HepG2 (cell line): Measurements from ENCODE around the gene UGT1A8. TPM values are rescaled to one million over a fixed set of nuclear protein-coding genes. Genes with fewer than 3 reads are reported as not detected.

Experiments
- ATAC-seq: fragments of 200-7000 bp; cut with Tn5 transposase; 3 replicates; pipeline ENCODE4 v1.9.1; 2020; ENCODE audit warnings: mild to moderate bottlenecking, moderate library complexity
- BruUV-seq: library from RNA; stranded (reverse); fragments of 400-500 nt; replicated peaks from 2 replicates; lab custom pipeline; 2021; lab: Mats Ljungman, UMichigan
- CTCF ChIA-PET: fragments of 300-600 bp; formaldehyde crosslinking; extraction: SDS; loops from one replicate; lab custom pipeline; 2021; ENCODE audit warnings: low total read pairs, inconsistent platforms, low intra/inter-chr PET ratio; lab: Yijun Ruan, JAX
- POLR2A ChIA-PET: fragments of 350-600 bp; sonication (Branson Sonifier 250); formaldehyde crosslinking; loops from one replicate; lab custom pipeline; 2020; ENCODE audit warnings: antibody characterized with exemption, inconsistent platforms; lab: Yijun Ruan, JAX
- DNase-seq: peaks from one replicate; pipeline ENCODE4 v3.0.0-alpha.2; 2015; ENCODE audit warnings: low spot score
- FAIRE-seq: peaks from 3 replicates; lab custom pipeline; 2011; peaks lifted over from hg19 to GRCh38; lab: Jason Lieb, UNC
- H2AFZ ChIP-seq: one replicate; pipeline ENCODE4 v1.6.1; 2011; ENCODE audit warnings: low read length, inconsistent platforms
- H3K27ac ChIP-seq: fragments of 300-600 bp; 3 replicates; pipeline ENCODE4 v1.8.0; 2011; ENCODE audit warnings: mixed run types, mild to moderate bottlenecking, mixed read lengths, low read length, inconsistent platforms; ENCODE audit not compliant: insufficient read depth; ENCODE audit errors: extremely low read length
- H3K27me3 ChIP-seq, 2 experiments: fragments of 200-600 bp in 1 of 2; 2 replicates in 1 of 2; 3 replicates in 1 of 2; pipeline versions ENCODE4 v1.6.0 to v1.8.0; 2011; ENCODE audit warnings: low read length in 2 of 2, mild to moderate bottlenecking in 2 of 2, moderate library complexity in 2 of 2, inconsistent platforms in 1 of 2; ENCODE audit not compliant: insufficient read depth in 2 of 2, control insufficient read depth in 1 of 2
- H3K36me3 ChIP-seq, 2 experiments: fragments of 200-600 bp in 1 of 2; replicated peaks in 1 of 2; 2 replicates in 1 of 2; 3 replicates in 1 of 2; pipeline versions ENCODE4 v1.5.1 to v1.8.0; 2011; ENCODE audit warnings: low read length in 2 of 2, inconsistent platforms in 1 of 2; ENCODE audit not compliant: insufficient read depth in 2 of 2, control insufficient read depth in 1 of 2
- H3K4me1 ChIP-seq: 2 replicates; pipeline ENCODE4 v1.5.1; 2012; ENCODE audit warnings: low read length, inconsistent platforms; ENCODE audit not compliant: insufficient read depth
- H3K4me2 ChIP-seq: 2 replicates; pipeline ENCODE4 v1.6.0; 2011; ENCODE audit warnings: low read depth, low read length, inconsistent platforms
- H3K4me3 ChIP-seq, 3 experiments: fragments of 200-600 bp in 1 of 3; sonication (generic), shearing (Covaris generic) in 1 of 3; replicated peaks in 1 of 3; 2 replicates each; pipeline ENCODE4 v1.5.1; 2011 to 2016; ENCODE audit warnings: low read length in 3 of 3, inconsistent platforms in 2 of 3, low read depth in 2 of 3, mild to moderate bottlenecking in 2 of 3, control low read depth in 1 of 3, mixed read lengths in 1 of 3; ENCODE audit not compliant: insufficient read depth in 1 of 3
- H3K79me2 ChIP-seq: one replicate; pipeline ENCODE4 v1.6.1; 2011; ENCODE audit warnings: low read length, inconsistent platforms; ENCODE audit not compliant: insufficient read depth
- H3K9ac ChIP-seq: 2 replicates; pipeline ENCODE4 v1.6.0; 2011; ENCODE audit warnings: mild to moderate bottlenecking, low read depth, low read length, inconsistent platforms; ENCODE audit not compliant: insufficient read depth
- H3K9me3 ChIP-seq: 2 replicates; pipeline ENCODE4 v1.5.1; 2012; ENCODE audit warnings: mild to moderate bottlenecking, low read length
- H4K20me1 ChIP-seq: 2 replicates; pipeline ENCODE4 v1.6.0; 2011; ENCODE audit warnings: inconsistent platforms, mild to moderate bottlenecking, low read length, moderate library complexity; ENCODE audit not compliant: insufficient read depth
- GATAD2A ChIP-seq: IDR thresholded peaks from 2 replicates; pipeline ENCODE4 v1.6.1; 2016
- IRF2 ChIP-seq: IDR thresholded peaks from 2 replicates; pipeline ENCODE4 v1.6.1; 2018; ENCODE audit warnings: missing genetic modification reagents, missing compliant biosample characterization
- NFYB ChIP-seq: sonication (generic); formaldehyde crosslinking; IDR thresholded peaks from 2 replicates; pipeline ENCODE4 v1.4.0; 2020; ENCODE audit warnings: missing genetic modification reagents
- NFYC ChIP-seq: IDR thresholded peaks from 2 replicates; pipeline ENCODE4 v1.6.1; 2016; ENCODE audit warnings: missing genetic modification reagents, missing compliant biosample characterization
- STAT6 ChIP-seq: sonication (generic); formaldehyde crosslinking; IDR thresholded peaks from 2 replicates; pipeline ENCODE4 v1.4.0; 2020; ENCODE audit warnings: missing genetic modification reagents, mild to moderate bottlenecking, borderline replicate concordance
- THAP11 ChIP-seq: IDR thresholded peaks from 2 replicates; pipeline ENCODE4 v1.6.1; 2016; ENCODE audit warnings: missing biosample characterization, missing genetic modification reagents
- USF2 ChIP-seq, 2 experiments: sonication (generic) in 1 of 2; formaldehyde crosslinking in 1 of 2; IDR thresholded peaks; 2 replicates each; pipeline versions ENCODE4 v1.5.1 to v1.6.1; 2011 to 2020; ENCODE audit warnings: borderline replicate concordance in 1 of 2, low read depth in 1 of 2, low read length in 1 of 2, mild to moderate bottlenecking in 1 of 2, missing genetic modification reagents in 1 of 2, moderate library complexity in 1 of 2
- ZNF143 ChIP-seq: sonication (generic); formaldehyde crosslinking; IDR thresholded peaks from 2 replicates; pipeline ENCODE4 v1.4.0; 2020; ENCODE audit warnings: missing genetic modification reagents
- ZNF670 ChIP-seq: sonication (generic); formaldehyde crosslinking; IDR thresholded peaks from 2 replicates; pipeline ENCODE4 v1.8.0; 2022; ENCODE audit warnings: mild to moderate bottlenecking, missing genetic modification reagents, borderline replicate concordance
- WGBS: methylation state at CpG from one replicate; pipeline ENCODE4 v1.1.6; 2017; ENCODE audit warnings: low lambda C conversion rate; 5-methylcytosine and 5-hydroxymethylcytosine counted together
- in situ Hi-C: cut with HindIII; loops from 2 replicates; pipeline ENCODE4 v1.10.0; 2017; ENCODE audit warnings: low pct_unique_long_range_greater_than_20kb; ENCODE audit not compliant: extremely low pct_ligation_motif_present
- intact Hi-C: fragments of 100-400 bp; cut with micrococcal nuclease; formaldehyde crosslinking; loops from one replicate; pipeline ENCODE4 v1.10.0; 2022; ENCODE audit not compliant: unreplicated experiment
- polyA plus RNA-seq, 8 experiments: library from polyadenylated mRNA; depleted of rRNA in 3 of 8; stranded (reverse) in 7 of 8; unstranded in 1 of 8; fragments of >200 nt; fragmentation: Illumina TruSeq in 4 of 8; extraction: Trizol in 4 of 8; gene quantifications; 2 replicates each; pipeline versions ENCODE4 v1.2.1 to v1.2.3, GENCODE V29; 2011 to 2016; ENCODE audit warnings: low read depth in 4 of 8, missing spikeins in 1 of 8, mixed read lengths in 1 of 8; ENCODE audit not compliant: insufficient read depth in 1 of 8
- total RNA-seq, 5 experiments: library from RNA; depleted of rRNA; stranded (reverse); fragments of >200 nt; fragmentation: Illumina TruSeq; extraction: Trizol; gene quantifications; 2 replicates each; pipeline ENCODE4 v1.2.3, GENCODE V29; 2016; ENCODE audit warnings: low read depth in 1 of 5

UGT1A8 gene
- total and polyA plus RNA-seq, 2 of the 13 experiments (the other 11 are each of a cell fraction or from before 2014, with no cell fraction given) = not detected

GRCh38 chr2:233814056-233814835 is 196.8 kb downstream of the UGT1A8 start:
- Histone ChIP-seq H3K9me3 (no peaks in the 10 kb centered on the region), H3K4me2 (no peak overlapping the region), H3K9ac (no peak overlapping the region), H3K36me3 (no peaks in the 10 kb centered on the region), H2AFZ (no peak overlapping the region), H4K20me1 (no peaks in the 10 kb centered on the region), H3K4me1 (peaks cover 23% of the 10 kb centered on the region), H3K79me2 (no peaks in the 10 kb centered on the region), H3K27me3 (peaks cover 3 to 33% of the 10 kb centered on the region in 2 experiments; a peak in 4 of 5 replicates), H3K4me3 (no peak overlapping the region), H3K27ac (no peak overlapping the region)
- WGBS = 65% methylated on average over 2 of the region's 2 CpGs
- BruUV-seq = no TSS peak
- ATAC-seq = peak; percentile 10; the same call in 1 of the 3 replicates
- intact Hi-C loops = no loop called here
- no peak for DNase-seq
- ChIA-PET POLR2A (no interaction called here), CTCF (no interaction called here)
- in situ Hi-C loops = no loop called here
- TF ChIP-seq IRF2 (CRISPR knock-in tag) (0 out of 2 replicates have a peak, but pooled peaks have one; percentile 50), NFYC (CRISPR knock-in tag) (peak; percentile 70), GATAD2A (no peak), NFYB (CRISPR knock-in tag) (peak; percentile 46; the same call in 1 of the 2 replicates), STAT6 (CRISPR knock-in tag) (no peak), ZNF143 (CRISPR knock-in tag) (peak; percentile 85), USF2 (IDR thresholded peaks at IDR 0.05; ENCODE audit: low read depth, low read length) (peak; percentile 46; the same call in 1 of the 2 replicates), USF2 (CRISPR knock-in tag; IDR thresholded peaks at IDR 0.05; ENCODE audit: borderline replicate concordance) (peak; percentile 52; the same call in 1 of the 2 replicates), ZNF670 (no peak), THAP11 (CRISPR knock-in tag) (peak; percentile 95)
- peak; percentile 12 for FAIRE-seq
